Left hindlimb (tissue), 1 donor: ENCODE data around the gene PTTG1IP.

Experiments
- DNase-seq: peaks from one replicate; pipeline ENCODE4 v3.0.0-alpha.2; 2018

PTTG1IP gene

DNA sequence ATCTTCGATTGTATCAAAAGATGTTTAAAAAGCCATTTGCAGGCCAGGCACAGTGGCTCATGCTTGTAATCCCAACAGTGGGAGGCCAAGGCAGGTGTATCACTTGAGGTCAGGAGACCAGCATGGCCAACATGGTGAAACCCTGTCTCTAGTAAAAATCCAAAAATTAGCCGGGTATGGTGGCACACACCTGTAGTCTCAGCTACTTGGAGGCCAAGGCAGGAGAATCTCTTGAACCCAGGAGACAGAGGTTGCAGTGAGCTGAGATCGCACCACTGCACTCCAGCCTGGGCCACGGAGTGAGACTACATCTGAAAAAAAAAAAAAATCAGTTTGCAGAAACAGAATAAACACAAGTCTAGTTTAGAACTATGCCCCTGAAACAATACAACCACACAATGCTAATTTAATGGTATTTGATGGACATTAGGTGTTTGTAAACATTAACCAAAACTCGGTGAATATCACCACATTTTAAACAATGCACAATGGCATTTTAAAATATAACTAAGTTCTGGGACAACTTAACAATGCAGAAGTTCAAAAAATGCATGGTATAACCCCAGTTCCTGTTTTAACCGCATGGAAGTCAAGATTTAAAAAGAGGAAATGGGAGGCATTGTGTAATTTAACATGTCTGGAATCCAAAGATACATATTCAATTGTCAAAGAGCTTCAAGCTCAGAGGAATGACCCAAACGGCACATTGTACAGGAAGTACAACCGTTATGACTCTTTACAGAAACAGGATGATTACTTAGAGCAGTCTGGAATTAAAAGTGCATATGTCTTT lies 7.1 kb upstream of the PTTG1IP start:
- peak; percentile 5 for DNase-seq

DNA sequence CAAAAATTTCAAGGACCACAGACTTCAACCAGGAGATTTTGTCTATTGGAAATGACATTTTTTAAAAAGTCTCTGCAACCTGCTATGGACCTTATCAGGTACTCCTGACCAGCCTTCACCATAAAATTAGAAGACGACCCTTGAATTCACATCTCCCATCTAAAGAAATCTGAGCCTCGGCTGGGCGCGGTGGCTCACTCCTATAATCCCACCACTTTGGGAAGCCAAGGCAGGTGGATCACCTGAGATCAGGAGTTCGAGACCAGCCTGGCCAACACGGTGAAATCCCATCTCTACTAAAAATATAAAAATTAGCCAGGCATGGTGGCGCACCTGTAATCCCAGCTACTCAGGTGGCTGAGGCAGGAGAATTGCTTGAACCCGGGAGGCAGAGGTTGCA lies 5.7 kb upstream of the PTTG1IP start:
- DNase-seq = peak; percentile 12

DNA sequence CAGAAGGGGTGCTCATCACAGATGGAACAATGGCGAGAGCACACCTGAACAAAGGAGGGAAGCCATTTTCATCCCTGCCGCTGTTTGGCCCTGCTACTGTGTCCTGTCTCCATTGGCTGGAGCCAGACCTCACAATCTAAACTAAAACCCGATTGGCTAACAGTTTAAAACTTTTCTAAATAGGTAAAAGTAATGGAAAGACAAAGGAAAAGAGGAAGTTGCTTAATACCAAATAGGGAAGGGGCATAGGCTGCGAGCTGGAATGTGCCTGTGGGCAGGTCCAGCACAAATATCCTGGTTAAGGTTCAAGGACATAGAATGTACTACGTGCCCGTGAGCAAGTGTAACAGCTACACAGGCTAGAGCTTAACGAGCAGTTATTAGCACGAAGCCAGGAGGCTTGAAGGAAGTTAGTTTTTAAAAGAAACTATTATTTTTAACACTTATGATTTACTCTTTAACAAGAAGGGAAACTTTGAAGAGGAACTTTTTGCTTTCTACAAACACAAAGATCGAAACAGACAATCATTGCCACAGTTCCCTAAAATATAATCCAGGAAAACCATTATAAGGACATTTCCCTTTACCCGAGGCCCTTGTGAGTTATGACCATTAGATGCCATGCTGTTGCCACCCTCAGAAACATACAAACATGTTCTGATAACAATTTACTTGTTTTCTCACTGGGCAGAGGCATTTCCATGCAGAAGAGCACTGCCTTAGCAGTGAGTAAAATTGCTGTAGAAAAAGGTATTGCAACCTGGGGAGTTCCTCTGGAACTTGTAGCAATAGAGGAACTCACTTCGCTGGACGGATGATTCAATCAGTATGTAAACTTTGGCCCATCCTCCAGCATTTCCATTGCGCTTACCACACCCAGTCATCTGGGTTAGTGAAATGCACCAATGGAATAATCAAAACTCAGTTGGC lies 4.8 kb upstream of the PTTG1IP start:
- DNase-seq = peak; percentile 19

DNA sequence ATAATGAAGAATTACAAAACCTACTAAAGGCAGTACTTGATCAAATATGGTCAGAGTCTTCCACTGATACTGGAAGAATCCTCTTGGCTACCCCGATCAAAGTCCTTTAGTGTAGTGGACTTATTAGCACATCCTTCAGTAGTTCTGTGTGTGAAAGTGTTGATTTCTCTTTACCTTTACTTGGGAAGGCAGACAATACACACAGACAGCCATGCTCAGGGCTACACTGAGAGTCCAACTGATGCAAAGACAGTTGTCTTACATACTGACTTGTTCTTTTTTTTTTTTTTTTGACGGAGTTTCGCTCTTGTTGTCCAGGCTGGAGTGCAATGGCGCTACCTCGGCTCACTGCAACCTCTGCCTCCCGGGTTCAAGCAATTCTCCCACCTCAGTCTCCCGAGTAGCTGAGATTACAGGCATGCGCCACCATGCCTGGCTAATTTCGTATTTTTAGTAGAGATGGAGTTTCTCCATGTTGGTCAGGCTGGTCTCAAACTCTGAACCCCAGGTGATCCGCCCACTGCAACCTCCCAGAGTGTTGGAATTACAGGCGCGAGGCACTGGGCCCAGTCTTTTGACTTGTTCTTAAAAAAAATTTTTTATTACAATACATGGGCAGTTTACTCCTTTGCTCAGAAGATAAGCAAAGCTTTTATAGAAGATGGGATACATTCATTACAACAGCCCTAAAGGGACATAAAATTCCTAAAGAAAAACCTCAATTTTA lies 3.5 kb upstream of the PTTG1IP start:
- DNase-seq = no peak

DNA sequence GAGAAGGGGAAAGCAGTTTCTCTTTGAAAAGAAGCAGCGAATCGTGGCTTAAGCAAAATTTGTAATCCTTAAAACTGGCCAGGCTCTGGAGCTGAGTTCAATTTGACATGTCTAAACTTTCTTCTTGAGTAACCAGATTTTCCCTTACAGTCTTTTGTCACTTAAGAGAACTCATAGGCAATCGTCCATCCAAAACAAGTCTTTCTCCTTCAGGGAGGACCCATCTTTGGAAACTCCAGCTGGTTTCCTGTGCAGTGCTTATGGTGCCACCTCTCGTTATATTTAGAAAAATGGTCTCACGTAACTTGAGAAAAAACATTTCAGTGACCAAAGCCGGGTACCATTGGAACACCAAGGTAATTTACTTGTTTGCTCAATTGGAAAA lies 1.8 kb upstream of the PTTG1IP start:
- DNase-seq = no peak

DNA sequence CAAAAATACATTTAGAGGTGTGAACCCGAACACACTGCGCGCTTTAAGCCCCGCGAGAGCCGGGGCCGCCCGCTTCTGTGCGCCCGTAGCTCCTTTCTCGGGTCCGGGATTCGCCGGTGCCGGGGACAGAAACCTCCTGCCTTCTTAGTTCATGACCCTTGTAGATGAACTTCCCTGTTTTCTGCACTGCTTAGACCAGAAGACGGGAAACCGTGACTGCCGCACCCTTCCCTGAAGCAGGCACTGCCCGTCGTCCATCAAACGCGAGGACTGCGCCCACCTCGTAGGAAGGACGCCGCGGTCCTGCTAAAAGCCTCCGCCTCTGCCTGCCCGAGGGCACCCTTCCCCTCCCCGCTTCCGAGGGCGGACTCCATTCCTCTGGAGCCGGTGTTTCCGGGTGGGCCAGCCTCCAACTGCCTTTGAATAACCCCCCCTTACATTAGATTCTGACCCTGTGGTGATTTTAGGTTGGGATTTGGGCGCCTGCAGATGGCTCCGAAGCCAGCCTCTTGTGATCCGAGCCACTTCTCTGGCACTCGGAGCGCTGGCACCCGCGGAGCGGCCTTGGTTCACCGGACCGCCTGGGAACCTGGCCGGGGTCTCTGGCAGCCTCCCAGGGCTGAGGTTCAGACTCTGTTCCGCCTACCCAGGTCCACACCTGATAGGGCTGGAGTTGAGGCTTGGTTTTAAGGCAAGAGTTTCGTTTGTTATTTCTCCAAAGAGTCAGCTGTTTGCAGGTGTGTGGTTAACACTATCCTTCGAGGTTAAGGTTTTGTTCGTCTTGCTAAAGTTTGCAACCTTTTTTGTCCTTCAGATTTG lies 1.2 kb upstream of the PTTG1IP start:
- DNase-seq = no peak

DNA sequence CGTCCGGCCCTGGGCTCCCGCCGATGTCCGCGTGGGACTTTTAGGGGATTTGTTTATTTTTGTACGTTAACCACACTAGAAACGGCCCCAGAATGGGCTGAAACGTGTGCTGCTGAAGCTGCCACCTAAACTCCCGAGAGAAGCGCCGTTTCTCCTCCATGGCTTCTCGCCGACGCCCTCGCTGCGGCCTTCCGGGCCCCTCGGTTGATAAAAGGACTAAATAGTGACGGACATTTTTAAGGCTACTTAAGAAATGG lies 678 bp upstream of the PTTG1IP start:
- no peak for DNase-seq

DNA sequence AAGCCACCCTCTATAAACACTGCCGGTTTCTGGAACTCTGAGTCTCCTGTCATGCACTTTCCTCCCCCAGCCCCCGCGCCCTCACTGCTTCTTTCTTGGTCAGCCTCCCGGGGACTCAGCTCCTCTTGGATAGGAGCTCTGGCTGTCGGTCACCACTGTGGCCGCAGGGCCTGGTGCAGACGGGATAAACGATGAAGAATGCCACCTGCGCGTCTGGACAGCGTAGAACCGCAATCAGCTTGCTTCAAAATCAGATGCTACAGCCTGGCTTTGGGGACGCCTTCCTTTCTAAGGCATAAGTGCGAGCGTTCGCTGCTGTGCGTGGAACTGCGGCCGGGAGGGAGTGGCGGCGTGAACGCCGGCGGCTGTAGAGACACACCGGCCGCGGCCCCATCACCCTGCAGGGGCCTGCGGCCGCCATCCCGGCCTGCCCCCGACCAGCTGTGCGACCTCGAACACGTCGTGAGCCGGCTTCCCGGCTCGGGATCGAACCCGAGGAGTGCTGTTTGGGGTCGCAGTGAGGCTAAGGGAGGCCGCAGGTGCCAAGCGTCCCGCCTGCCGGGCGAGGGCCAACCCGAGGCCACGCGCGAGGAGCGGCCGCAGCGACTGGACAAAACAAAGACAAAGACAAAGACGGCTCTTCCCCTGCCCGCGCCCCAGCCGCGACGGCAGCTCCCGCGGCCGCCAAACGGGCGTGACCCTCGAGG lies 688 bp downstream of the PTTG1IP start:
- peak; percentile 49 for DNase-seq

DNA sequence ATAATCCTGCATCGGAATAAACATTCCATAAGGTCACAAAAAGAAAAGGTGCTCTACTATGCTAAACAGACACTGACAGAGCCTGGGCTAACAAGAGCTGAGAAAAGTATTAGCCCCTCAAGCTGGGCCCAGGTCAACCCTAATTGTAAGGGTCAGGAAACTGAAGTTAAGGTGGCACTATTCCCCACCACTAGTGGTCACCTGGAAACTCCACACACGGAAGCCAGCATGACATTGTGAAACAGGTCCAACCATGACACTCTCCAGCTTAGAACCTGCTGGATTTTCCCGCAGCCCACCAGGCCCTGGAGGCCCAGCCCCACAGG lies 1.2 kb downstream of the PTTG1IP start:
- no peak for DNase-seq

DNA sequence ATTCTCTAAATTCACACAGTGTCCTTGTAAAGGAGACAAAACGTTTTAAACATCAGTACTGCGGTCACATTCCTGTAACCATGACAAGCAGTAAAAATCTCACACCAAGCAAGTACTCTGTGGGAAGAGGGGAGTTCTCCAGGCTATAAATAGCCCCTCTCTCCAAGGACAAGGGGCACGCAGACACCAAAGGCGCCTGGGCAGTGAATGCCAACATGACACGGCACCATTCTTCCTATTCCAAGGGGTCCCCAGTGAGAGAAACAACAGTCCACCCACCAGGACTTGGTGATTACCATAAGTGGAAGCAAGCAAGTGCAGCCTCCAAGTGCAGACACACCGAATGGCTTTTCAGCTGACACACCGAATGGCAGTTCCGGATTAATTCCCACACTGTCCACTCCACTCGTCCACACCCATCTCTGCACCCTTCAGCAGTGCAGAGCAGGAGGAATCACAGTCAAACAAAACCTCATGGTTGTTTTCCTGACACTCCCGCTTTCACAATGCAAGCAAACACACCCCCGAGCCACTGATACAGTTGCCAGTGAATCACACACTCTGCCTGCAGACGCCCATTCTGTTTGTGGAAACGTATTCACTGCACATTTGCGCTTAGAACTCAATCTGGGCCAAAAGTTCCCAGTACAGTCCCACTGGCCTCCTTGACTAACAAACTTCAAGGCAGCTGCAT lies 1.8 kb downstream of the PTTG1IP start:
- no peak for DNase-seq

DNA sequence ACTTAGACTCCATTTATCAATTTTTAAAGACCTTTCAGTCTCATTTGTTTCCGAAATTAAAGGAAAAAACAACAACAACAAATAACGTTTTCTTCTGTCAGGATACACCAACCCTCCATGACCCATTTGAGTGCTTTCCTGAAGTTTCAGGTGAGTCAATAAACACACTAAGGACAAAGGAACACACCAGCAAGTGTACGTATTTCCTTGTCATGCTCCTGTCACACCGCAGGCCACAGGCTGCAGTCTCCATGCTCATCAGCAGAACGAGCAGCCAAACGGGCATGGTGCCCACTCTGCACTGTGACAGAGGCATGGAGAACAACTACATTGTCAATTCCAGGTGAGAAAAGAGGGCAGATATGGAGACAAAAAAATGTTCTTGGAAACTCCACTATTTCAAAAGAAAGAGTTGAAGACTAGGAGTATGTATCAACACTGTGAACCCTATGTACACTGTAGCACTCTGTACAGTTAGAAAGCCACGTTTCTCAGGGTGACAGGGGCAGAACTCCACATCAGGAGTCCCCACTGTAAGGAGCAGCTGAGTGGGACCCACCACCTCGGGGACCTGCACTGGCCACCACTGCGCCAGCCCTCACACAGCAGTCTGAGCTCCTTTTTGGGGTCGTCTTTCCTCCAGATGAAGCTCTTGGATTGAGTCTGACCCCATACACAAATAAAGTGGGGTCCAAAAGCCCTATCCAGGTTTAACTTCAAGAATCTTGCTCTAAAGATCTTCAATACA lies 2.6 kb downstream of the PTTG1IP start:
- DNase-seq = no peak

DNA sequence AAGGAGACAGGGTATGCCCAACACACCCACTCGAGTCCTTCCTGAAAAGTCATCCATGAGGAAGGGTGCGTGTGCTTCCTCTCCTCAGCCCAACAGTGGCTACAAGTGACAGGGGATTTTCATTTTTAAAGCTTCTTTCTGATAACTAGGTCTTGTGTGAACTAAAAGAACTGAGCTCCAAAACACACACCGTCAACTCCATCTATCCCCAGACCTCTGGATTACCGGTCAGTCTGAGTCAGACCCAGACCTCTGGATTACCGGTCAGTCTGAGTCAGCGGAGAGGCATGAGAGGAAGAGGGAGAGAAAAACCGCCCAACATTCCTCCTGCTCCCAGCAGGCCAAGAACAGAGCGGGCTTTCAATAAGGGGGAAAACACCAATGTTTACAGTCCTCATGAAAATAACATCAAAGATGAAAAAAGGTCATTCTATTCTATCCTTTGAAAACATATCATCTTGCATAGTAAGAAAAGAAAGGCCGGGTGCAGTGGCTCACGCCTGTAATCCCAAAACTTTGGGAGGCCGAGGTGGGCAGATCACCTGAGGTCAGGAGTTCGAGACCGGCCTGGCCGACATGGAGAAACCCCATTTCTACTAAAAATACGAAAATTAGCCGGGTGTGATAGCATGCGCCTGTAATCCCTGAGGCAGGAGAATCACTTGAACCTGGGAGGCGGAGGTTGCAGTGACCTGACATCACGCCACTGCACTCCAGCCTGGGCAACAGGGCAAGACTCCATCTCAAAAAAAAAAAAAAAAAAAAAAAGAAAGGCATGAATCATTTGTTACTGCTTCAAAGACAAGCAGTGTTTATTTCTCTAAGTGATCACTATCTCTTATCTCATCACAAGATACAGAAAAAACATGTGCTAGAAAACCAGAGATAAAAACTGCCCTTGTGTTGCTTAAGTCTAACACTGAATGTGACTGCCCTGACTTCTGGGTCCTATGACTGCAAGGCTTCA lies 3.4 kb downstream of the PTTG1IP start:
- no peak for DNase-seq

DNA sequence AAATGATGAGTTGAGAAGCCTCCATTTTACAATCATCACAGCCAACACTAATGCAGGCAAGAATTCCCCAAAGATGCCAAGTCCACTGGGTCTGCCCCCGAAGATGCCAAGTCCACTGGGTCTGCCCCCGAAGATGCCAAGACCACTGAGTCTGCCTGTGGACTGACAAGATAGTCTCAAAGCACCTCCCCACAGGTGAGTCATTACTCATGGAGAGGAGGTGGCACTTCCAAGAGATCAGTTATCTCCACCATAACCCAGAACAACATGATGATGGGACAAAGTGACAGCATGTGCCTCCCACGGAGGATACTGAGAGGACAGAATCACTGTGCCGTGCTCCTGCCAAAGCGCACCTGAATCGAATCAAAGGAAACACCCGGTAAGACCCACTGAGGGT lies 4.8 kb downstream of the PTTG1IP start:
- no peak for DNase-seq

DNA sequence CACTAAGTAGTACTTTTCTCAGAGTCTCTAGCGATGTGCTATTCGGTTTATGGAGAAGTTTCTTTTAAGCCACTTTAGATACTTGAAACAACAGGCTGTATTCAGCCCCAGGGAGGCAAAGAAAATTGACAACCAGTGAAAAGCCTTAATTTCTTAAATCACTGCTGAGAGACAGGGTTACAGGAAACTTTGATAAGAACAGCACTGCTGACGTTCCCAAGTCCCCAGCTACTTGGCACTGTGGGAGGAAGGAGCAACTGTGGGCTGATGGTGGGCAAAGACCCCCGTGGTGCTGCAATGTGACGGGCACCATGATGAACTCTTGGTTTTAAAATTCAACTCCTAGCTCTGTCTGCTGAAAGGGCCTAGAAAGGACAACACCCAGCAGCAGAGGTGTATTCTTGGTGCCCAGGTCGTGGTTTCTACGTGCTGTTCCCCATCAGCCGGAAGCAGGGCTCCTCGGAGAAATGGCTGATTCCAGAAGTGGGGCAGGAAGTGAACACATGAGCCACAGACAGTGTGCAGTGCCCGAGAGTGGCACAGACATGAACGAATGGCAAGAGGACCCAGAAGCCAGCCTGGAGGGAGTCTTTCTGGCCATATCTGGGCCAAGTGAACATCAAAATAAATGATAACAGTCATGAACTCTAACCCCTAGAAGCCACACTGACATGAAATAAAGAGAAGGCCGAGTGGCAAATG lies 5.3 kb downstream of the PTTG1IP start:
- no peak for DNase-seq

DNA sequence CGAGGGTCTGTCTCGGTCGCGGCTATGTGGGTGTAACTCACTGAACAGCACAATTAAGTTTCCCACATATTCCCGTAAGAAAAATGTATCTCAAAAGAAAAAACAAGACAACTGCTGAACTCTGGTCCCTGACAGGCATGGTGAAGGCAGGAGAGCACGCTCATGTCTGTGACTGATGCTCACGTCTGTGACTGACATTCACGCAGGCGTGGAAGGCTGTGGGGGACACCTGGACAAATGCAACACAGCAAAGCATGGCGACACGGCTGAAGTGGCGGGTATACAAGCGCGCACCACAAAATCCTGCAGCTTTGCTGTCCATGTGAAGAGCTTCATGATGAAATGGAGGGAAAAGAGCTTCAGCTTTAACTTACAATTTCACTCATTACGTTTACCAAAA lies 6.0 kb downstream of the PTTG1IP start:
- DNase-seq = no peak

DNA sequence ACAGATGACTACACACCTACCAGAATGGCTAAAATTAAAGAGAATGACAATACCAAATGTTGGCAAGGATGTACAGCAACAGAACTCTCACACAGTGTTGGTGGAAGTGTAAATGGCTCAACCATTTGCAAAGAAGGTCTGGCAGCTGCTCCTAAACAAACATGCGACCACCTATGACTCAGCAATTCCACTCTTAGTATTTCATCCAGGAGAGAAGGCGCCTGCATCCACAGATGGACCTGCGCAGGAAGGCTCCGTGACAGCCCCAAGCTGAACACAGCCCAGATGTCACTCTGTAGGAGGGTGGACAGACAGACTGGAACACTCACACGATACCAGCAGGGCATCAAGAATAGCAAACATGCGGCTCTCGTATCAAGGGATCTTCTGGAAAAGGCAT lies 6.7 kb downstream of the PTTG1IP start:
- DNase-seq = no peak

DNA sequence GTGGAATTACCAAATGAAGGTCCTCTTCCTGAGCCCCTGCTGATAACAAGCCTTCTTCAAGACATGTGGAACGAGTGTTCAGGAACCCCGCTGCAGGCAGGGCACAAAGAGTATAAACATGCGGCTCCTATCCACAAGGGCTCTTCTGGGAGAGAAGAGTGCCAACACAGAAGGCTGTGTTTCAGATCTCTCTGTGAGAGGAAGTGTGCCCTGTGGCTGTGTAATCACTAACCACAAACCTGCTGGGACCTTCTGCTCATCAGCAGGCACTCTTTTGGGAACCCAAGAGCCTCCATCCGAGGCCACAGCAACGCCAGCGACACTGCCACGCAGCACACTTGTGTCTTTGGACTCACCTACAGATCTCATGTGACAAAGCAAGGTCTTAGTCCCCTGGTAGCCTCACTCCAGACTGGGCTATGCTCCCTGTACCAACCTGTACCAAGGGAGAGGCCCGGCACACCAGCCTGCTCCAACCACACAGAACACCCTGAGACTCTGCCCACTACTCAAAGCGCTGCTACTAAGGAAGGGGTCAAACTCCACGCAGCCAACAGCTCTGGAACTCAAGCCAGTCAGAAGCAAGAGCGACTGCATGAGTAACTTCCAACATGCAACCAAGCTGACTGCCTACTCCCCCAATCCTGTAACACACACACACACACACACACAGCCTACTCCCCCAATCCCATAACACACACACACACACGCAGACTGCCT lies 7.8 kb downstream of the PTTG1IP start:
- DNase-seq = no peak
